ENCODE data around the gene NIP7.

NIP7 gene

DNA sequence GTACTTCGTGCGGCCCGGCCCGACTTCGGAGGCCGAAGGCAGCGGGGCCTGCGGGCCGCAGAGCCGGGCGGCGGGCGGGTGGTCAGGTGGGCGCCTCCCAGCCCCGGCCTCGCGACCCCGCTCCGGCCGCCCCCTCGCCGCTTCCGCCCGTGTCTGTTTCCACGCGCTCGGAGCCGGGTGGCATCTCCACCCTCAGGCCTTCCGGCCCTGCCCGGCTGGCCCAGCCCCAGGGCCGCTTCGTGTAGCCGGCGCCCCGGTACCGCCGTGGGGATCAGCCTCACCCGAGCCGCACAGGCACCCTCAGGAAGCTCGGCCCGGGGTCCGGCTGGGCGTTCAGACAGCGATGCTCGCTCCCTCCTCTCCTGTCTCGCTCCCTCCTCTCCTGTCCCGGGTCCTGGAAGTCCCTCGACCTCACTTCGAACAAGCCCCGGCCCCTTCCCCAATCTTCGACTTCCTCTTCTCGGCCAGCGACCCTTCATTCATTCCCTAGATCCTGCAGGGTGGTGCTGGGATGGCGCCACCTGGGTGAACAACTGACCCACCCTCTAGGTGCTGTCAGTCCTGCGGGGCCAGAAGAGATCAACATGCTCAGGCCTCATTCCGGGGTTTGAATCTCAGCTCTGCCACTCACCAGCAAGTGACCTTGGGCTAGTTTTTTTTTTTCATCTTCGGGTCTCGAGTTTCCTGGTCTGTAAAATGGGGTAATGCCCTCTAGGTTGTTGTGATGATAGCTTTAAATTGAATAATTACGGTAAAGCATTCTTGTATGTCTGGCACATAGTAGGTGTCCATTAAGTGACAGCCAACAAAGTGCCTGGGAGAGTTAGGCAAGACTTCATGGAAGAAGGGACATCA lies 27.8 kb upstream of the NIP7 start:
- H3K4me3 ChIP-seq (ENCODE audit: low read depth, low read length): peak overlapping the region; percentile 57
- TF ChIP-seq, protein P1, sequence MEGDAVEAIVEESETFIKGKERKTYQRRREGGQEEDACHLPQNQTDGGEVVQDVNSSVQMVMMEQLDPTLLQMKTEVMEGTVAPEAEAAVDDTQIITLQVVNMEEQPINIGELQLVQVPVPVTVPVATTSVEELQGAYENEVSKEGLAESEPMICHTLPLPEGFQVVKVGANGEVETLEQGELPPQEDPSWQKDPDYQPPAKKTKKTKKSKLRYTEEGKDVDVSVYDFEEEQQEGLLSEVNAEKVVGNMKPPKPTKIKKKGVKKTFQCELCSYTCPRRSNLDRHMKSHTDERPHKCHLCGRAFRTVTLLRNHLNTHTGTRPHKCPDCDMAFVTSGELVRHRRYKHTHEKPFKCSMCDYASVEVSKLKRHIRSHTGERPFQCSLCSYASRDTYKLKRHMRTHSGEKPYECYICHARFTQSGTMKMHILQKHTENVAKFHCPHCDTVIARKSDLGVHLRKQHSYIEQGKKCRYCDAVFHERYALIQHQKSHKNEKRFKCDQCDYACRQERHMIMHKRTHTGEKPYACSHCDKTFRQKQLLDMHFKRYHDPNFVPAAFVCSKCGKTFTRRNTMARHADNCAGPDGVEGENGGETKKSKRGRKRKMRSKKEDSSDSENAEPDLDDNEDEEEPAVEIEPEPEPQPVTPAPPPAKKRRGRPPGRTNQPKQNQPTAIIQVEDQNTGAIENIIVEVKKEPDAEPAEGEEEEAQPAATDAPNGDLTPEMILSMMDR (IDR thresholded peaks at IDR 0.05; ENCODE audit: borderline replicate concordance, insufficient read depth, low read depth, low read length): 0 out of 2 replicates have a peak, but pooled peaks have one; percentile 6

DNA sequence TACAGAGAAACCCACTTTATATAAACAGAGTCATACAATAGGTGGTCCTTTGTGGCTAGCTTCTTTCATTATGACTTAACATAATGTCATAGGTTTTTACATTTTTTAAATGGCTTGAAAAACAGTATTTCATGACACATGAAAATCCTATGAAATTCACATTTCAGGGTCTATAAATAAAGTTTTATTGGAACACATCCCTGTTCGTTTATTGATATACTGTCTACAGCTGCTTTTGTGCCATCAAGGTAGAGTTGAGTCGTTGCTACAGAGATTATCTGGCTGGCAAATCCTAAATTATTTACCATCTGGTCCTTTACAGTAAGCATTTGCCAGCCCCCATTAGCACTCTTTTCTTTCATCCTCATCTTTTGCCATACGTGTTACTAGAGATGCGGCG lies 26.1 kb upstream of the NIP7 start:
- TF ChIP-seq, protein P1 (IDR thresholded peaks at IDR 0.05; ENCODE audit: borderline replicate concordance, insufficient read depth, low read depth, low read length): no peak
- no peak overlapping the region for H3K4me3 ChIP-seq (ENCODE audit: low read depth, low read length)

DNA sequence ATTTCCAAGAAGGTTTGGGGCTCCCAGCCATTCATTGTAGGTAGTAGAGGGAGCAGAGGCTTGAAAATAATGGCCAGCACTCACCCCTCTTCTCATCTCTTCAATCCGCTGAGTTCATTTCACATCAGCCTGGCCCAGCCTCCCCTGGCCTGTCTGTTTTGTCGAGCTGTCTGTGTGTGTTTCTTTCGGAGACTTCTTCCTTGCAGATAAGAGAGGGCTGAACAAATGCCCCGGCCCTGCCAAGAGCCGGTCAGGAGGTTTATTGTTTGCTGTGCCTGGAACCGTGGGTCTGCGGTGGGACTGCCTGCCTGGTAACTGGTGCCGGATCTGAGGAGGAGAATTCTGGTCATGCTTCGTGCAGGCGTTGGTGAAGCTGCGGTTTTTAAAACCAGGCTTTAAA lies 25.0 kb upstream of the NIP7 start:
- no peak overlapping the region for H3K4me3 ChIP-seq (ENCODE audit: low read depth, low read length)
- TF ChIP-seq, protein P1 (IDR thresholded peaks at IDR 0.05; ENCODE audit: borderline replicate concordance, insufficient read depth, low read depth, low read length): no peak

DNA sequence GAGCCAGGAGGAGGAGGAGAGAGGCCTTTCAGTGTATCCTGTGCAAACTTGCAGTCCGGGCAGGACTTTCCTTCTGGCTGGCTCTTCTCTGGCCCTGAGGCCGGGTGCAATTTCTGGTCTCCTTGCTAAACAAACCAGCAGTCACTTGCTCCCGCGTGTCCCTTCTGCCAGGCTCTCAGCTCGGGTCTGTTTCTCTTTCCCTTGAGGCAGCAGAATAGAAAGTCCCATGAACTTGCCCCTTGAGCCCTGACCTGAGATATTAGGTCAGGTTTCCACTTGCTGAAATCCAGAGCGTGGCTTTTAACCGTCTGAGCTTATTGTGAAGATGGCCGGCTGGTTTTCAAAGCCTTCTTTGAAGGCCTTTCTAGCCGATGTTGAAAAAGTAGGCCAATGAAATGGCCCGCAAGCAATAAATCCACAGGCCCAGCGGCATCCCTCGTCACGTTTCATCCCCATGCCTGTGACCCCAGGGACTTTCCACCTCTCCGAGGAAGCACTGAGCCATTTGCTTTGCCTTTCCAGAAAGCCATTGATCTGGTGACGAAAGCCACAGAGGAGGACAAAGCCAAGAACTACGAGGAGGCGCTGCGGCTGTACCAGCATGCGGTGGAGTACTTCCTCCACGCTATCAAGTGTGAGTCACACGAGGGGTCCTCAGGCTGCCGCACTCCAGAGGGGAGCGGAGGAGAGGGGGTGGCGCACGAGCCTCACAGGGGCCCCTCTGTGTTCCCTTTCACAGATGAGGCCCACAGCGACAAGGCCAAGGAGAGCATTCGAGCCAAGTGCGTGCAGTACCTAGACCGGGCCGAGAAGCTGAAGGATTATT lies 23.9 kb upstream of the NIP7 start:
- H3K4me3 ChIP-seq (ENCODE audit: low read depth, low read length): no peak overlapping the region
- TF ChIP-seq, protein P1 (IDR thresholded peaks at IDR 0.05; ENCODE audit: borderline replicate concordance, insufficient read depth, low read depth, low read length): no peak

DNA sequence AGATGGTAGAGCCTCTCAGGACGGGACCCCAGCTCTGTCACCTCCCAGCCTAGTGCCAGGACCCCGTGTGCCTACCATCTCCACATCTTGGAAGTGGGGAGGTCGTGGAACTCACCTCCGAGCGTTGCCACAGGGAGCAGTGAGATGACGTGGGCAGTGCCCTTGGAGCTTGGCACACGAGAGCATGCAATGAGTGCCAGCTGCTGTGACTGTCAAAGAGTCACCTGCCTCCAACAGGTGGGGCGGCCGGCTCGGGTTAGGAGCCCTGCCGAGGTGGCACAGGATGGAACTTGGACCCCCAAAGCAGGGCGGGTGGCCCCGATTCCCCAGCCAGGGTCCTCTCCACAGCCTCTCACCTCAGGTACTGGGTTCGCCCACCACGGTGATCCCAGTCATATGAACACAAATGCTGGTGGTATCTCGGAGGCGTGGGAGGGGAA lies 23.0 kb upstream of the NIP7 start:
- TF ChIP-seq, protein P1 (IDR thresholded peaks at IDR 0.05; ENCODE audit: borderline replicate concordance, insufficient read depth, low read depth, low read length): no peak
- H3K4me3 ChIP-seq (ENCODE audit: low read depth, low read length): no peak overlapping the region

DNA sequence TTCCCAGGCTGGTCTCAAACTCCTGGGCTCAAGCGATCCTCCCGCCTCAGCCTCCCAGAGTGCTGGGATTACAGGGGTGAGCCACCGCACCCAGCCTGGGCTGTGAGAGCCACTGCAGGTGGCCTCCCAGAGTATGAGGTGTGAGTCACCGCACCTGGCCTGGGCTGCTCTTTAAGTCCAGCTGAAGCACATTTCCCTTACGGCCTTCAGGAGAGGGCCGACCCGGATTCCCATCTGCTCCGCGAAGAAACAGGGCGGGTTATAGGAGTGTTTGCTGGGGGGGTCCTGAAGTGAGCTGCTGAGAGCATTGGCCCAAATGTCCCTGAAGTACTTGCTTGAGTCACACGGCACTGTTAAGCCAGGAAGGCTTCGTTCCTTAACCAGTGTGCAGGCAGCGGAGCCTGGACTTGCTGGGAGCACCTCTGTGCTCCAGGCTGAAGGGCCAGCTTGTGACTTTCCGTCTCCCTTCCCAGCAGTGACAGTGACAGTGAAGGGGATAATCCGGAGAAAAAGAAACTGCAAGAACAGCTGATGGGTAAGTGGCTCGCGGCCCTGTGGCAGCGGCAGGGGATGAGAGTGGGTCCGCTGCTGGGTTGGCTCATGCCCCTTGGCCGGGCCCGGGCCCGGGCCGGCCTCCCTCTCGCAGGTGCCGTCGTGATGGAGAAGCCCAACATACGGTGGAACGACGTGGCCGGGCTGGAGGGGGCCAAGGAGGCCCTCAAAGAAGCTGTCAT lies 21.2 kb upstream of the NIP7 start:
- TF ChIP-seq, protein P1 (IDR thresholded peaks at IDR 0.05; ENCODE audit: borderline replicate concordance, insufficient read depth, low read depth, low read length): no peak
- H3K4me3 ChIP-seq (ENCODE audit: low read depth, low read length): no peak overlapping the region
